CD14-positive monocyte (primary cell): ENCODE results near the gene F10. TPM values are rescaled to one million over a fixed set of nuclear protein-coding genes. Genes with fewer than 3 reads are reported as not detected.

Source experiments
- DNase-seq, 3 donors: peaks; one replicate each; pipeline ENCODE4 v3.0.0-alpha.2; 2011 to 2022
- H2AFZ ChIP-seq: 2 replicates; pipeline ENCODE4 v1.6.0; 2012; ENCODE audit warnings: mild to moderate bottlenecking, low read depth, low read length, inconsistent platforms; ENCODE audit not compliant: insufficient read depth, poor library complexity, severe bottlenecking
- H3K27ac ChIP-seq, 2 donors: 1 replicate in 1 of 2; 2 replicates in 1 of 2; pipeline ENCODE4 v1.5.1; 2012 to 2013; ENCODE audit warnings: low read length in 2 of 2, control low read depth in 1 of 2, inconsistent platforms in 1 of 2, low read depth in 1 of 2, mild to moderate bottlenecking in 1 of 2
- H3K27me3 ChIP-seq, 2 donors: one replicate each; pipeline versions ENCODE4 v1.6.0 to v1.6.1; 2011 to 2013; ENCODE audit warnings: low read length in 2 of 2; ENCODE audit not compliant: control insufficient read depth in 2 of 2, insufficient read depth in 2 of 2
- H3K36me3 ChIP-seq, 2 donors: replicated peaks in 1 of 2; 1 replicate in 1 of 2; 2 replicates in 1 of 2; pipeline versions ENCODE4 v1.5.1 to v1.6.1; 2012 to 2013; ENCODE audit warnings: low read length in 2 of 2, control low read depth in 1 of 2, inconsistent platforms in 1 of 2, mild to moderate bottlenecking in 1 of 2; ENCODE audit not compliant: insufficient read depth in 2 of 2, control insufficient read depth in 1 of 2
- H3K4me1 ChIP-seq, 2 donors: 1 replicate in 1 of 2; 2 replicates in 1 of 2; pipeline versions ENCODE4 v1.5.1 to v1.6.1; 2012 to 2013; ENCODE audit warnings: low read length in 2 of 2, control low read depth in 1 of 2, inconsistent platforms in 1 of 2, mild to moderate bottlenecking in 1 of 2, moderate library complexity in 1 of 2; ENCODE audit not compliant: insufficient read depth in 2 of 2, control insufficient read depth in 1 of 2
- H3K4me2 ChIP-seq: replicated peaks from 2 replicates; pipeline ENCODE3; 2012; ENCODE audit warnings: low read length, moderate library complexity, mild to moderate bottlenecking; ENCODE audit not compliant: poor library complexity, severe bottlenecking; ENCODE audit errors: extremely low read depth
- H3K4me3 ChIP-seq, 3 experiments: fragments of 200-600 bp in 1 of 3; sonication (generic) in 1 of 3; replicated peaks in 1 of 3; 1 replicate in 2 of 3; 2 replicates in 1 of 3; pipeline ENCODE4 v1.5.1; 2011 to 2013; ENCODE audit warnings: low read length in 3 of 3, mild to moderate bottlenecking in 3 of 3, control low read depth in 2 of 3, low read depth in 2 of 3, inconsistent platforms in 1 of 3, moderate library complexity in 1 of 3
- H3K79me2 ChIP-seq: 2 replicates; pipeline ENCODE4 v1.6.0; 2012; ENCODE audit warnings: mild to moderate bottlenecking, control low read depth, inconsistent platforms, low read length, moderate library complexity; ENCODE audit not compliant: insufficient read depth
- H3K9ac ChIP-seq: 2 replicates; pipeline ENCODE4 v1.6.0; 2017; ENCODE audit warnings: low read length, mild to moderate bottlenecking; ENCODE audit not compliant: insufficient read depth, poor library complexity, severe bottlenecking
- H3K9me3 ChIP-seq, 2 donors: replicated peaks in 1 of 2; 1 replicate in 1 of 2; 2 replicates in 1 of 2; pipeline versions ENCODE4 v1.5.1 to v1.6.1; 2012 to 2013; ENCODE audit warnings: low read length in 2 of 2, control low read depth in 1 of 2; ENCODE audit not compliant: control insufficient read depth in 1 of 2, insufficient read depth in 1 of 2
- H4K20me1 ChIP-seq: 2 replicates; pipeline ENCODE4 v1.6.0; 2012; ENCODE audit warnings: mild to moderate bottlenecking, low read length, control low read depth, moderate library complexity; ENCODE audit not compliant: insufficient read depth
- H3K27ac Mint-ChIP-seq, 7 donors: one replicate each; pipeline ENCODE4 v1.8.0; 2020; ENCODE audit warnings: mild to moderate bottlenecking in 7 of 7, mixed read lengths in 7 of 7, moderate library complexity in 6 of 7, inconsistent platforms in 2 of 7
- H3K27me3 Mint-ChIP-seq, 3 donors: one replicate each; pipeline ENCODE4 v1.8.0; 2021 to 2022; ENCODE audit warnings: low read depth in 3 of 3, mild to moderate bottlenecking in 3 of 3, mixed read lengths in 3 of 3, moderate library complexity in 3 of 3, inconsistent platforms in 1 of 3
- H3K36me3 Mint-ChIP-seq, 2 donors: one replicate each; pipeline ENCODE4 v1.8.0; 2020; ENCODE audit warnings: mixed read lengths in 2 of 2, inconsistent platforms in 1 of 2, mild to moderate bottlenecking in 1 of 2
- H3K4me1 Mint-ChIP-seq: one replicate; pipeline ENCODE4 v1.8.0; 2020; ENCODE audit warnings: mild to moderate bottlenecking, mixed read lengths
- H3K4me3 Mint-ChIP-seq, 2 donors: one replicate each; pipeline ENCODE4 v1.8.0; 2020; ENCODE audit warnings: mild to moderate bottlenecking in 2 of 2, mixed read lengths in 2 of 2, moderate library complexity in 1 of 2
- H3K9me3 Mint-ChIP-seq, 7 donors: one replicate each; pipeline ENCODE4 v1.8.0; 2020 to 2022; ENCODE audit warnings: mixed read lengths in 7 of 7, mild to moderate bottlenecking in 6 of 7, moderate library complexity in 6 of 7, inconsistent platforms in 2 of 7
- WGBS: methylation state at CpG from one replicate; pipeline ENCODE4 v1.1.5; 2013; ENCODE audit warnings: missing lambda C conversion rate; ENCODE audit not compliant: insufficient coverage; 5-methylcytosine and 5-hydroxymethylcytosine counted together
- intact Hi-C, 2 donors: fragments of 100-400 bp; cut with micrococcal nuclease; formaldehyde crosslinking; loops; one replicate each; pipeline versions ENCODE4 v1.15.0 to v1.15.1; 2023
- polyA plus RNA-seq, 3 donors: library from polyadenylated mRNA; depleted of rRNA in 1 of 3; unstranded in 2 of 3; stranded (reverse) in 1 of 3; fragments of 300-500 nt in 2 of 3; fragments of >200 nt in 1 of 3; fragmentation: Illumina TruSeq in 2 of 3; gene quantifications; 1 replicate in 2 of 3; 2 replicates in 1 of 3; pipeline ENCODE4 v1.2.3, GENCODE V29; 2012 to 2021
- TF ChIP-seq, protein P1 (sequence below): fragments of 200-600 bp; IDR thresholded peaks from one replicate; pipeline ENCODE4 v1.8.0; 2022; ENCODE audit warnings: antibody characterized with exemption, mild to moderate bottlenecking

F10 gene
- polyA plus RNA-seq, 3 donors: not detected

DNA sequence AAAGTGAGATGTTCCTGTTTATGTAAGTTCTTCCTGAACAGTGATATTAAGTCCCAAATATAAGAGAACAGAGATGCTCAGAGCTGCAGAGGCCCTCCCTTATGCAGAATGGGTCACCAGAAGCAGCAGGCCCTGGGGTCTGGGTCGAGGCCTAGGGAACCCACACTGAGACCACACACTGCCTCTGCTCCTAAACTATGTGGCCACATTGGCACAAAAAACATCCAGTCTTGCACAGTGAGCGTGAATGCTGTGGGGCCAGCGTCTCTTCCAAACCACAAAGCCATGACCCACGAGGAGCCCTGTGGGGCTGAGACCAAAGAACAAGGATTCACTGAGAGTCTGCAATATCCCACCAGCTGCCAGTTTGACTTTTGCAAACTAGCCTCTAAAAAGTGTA lies 59.4 kb downstream of the F10 start:
- intact Hi-C loops: no loop called here
- no peak for DNase-seq
- H3K27me3 ChIP-seq: no peaks in the 10 kb centered on the region
- Mint-ChIP-seq H3K36me3 (peaks cover 75 to 80% of the 10 kb centered on the region in 2 donors), H3K27ac (peak overlapping the region in 2 of 7 donors; percentile 42 to 77), H3K4me1 (peaks cover 2% of the 10 kb centered on the region), H3K27me3 (peaks cover 0 to 2% (median 0%) of the 10 kb centered on the region in 3 donors), H3K9me3 (no peaks in the 10 kb centered on the region), H3K4me3 (no peak overlapping the region)
- H2AFZ ChIP-seq: no peak overlapping the region
- TF ChIP-seq, protein P1, sequence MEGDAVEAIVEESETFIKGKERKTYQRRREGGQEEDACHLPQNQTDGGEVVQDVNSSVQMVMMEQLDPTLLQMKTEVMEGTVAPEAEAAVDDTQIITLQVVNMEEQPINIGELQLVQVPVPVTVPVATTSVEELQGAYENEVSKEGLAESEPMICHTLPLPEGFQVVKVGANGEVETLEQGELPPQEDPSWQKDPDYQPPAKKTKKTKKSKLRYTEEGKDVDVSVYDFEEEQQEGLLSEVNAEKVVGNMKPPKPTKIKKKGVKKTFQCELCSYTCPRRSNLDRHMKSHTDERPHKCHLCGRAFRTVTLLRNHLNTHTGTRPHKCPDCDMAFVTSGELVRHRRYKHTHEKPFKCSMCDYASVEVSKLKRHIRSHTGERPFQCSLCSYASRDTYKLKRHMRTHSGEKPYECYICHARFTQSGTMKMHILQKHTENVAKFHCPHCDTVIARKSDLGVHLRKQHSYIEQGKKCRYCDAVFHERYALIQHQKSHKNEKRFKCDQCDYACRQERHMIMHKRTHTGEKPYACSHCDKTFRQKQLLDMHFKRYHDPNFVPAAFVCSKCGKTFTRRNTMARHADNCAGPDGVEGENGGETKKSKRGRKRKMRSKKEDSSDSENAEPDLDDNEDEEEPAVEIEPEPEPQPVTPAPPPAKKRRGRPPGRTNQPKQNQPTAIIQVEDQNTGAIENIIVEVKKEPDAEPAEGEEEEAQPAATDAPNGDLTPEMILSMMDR: no peak
- H3K36me3 ChIP-seq: peaks cover 64 to 76% of the 10 kb centered on the region in 2 donors
- whole genome bisulfite sequencing: 97% methylated on average over 4 of the region's 4 CpGs
- H3K4me3 ChIP-seq: no peak overlapping the region
- no peaks in the 10 kb centered on the region for H3K9me3 ChIP-seq
- no peaks in the 10 kb centered on the region for H3K79me2 ChIP-seq
- H3K4me2 ChIP-seq: no peak overlapping the region
- H3K9ac ChIP-seq: no peak overlapping the region
- peaks cover 3 to 5% of the 10 kb centered on the region in 2 donors for H3K4me1 ChIP-seq
- H4K20me1 ChIP-seq: no peaks in the 10 kb centered on the region
- H3K27ac ChIP-seq: peak overlapping the region in 1 of 2 donors; percentile 18

DNA sequence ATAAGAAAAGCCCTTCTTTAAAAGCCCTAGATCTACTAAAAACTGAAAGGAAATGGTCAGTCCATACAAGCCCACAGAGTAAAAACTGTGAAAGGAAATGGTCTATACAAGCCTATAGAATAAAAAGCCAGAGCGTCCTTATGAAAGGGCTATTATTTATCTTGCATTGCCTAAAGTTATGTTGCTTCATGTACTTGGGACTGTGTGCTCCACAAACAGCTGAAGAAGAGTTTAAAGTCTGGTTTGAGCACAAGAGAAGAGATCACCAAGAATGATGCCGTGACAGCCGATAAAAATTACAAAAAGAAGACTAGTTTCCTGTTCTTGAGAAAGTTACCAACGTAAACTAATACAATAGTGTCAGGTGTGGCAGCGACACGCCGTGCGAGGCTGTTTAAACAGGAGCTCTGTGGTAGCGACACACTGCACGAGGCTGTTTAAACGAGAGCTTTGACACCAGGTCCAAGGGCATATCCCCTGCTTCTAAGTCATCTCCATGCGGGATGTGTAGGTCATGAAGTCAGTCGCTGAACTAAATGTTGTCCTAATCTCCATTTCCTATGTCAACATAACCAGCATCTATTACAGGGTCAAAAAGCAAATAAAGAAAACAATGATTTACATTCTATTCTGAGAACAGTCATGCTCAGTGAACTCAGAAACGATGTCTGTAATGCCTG lies 61.0 kb downstream of the F10 start:
- H3K36me3 Mint-ChIP-seq: peaks cover 77 to 84% of the 10 kb centered on the region in 2 donors
- intact Hi-C loops: no loop called here
- no peak overlapping the region for H3K4me3 Mint-ChIP-seq

More for the DNA sequence above, 61.0 kb downstream of the F10 start:
- over 99% methylated on average over 12 of the region's 14 CpGs for WGBS
- H3K9ac ChIP-seq: no peak overlapping the region
- no peaks in the 10 kb centered on the region for H3K27me3 ChIP-seq
- no peak for DNase-seq
- H3K9me3 Mint-ChIP-seq: no peaks in the 10 kb centered on the region
- no peak overlapping the region for H3K27ac Mint-ChIP-seq
- H3K27ac ChIP-seq: no peak overlapping the region
- peaks cover 0 to 2% (median 0%) of the 10 kb centered on the region in 3 donors for H3K27me3 Mint-ChIP-seq
- H2AFZ ChIP-seq: no peak overlapping the region
- H3K4me1 Mint-ChIP-seq: peaks cover 11% of the 10 kb centered on the region
- peaks cover 64 to 76% of the 10 kb centered on the region in 2 donors for H3K36me3 ChIP-seq
- H3K79me2 ChIP-seq: no peaks in the 10 kb centered on the region
- no peaks in the 10 kb centered on the region for H4K20me1 ChIP-seq
- H3K4me2 ChIP-seq: no peak overlapping the region
- H3K4me1 ChIP-seq: peaks cover 0 to 10% of the 10 kb centered on the region in 2 donors
- H3K4me3 ChIP-seq: no peak overlapping the region
- TF ChIP-seq, protein P1: no peak
- H3K9me3 ChIP-seq: no peaks in the 10 kb centered on the region
